NCI-H446 treated with DMSO at 0.1 percent for 48 hours (cell line): ENCODE measurements around the gene ATF6.
A peak's percentile ranks its signal among the peaks of the same experiment; 100 is the strongest.

Source experiments
- DNase-seq: peaks from one replicate; lab custom pipeline; 2025; lab: John Stamatoyannopoulos, UW

Gene ATF6

GRCh38 chr1:161999301-162000052 lies 233.4 kb downstream of the ATF6 start:
- DNase-seq, result no peak

- DNase-seq, result no peak
These were observed 233.9 kb downstream of the ATF6 start for GRCh38 chr1:162000053-162000420.

- DNase-seq, result no peak
These were observed 237.1 kb downstream of the ATF6 start for GRCh38 chr1:162003061-162003829.

- DNase-seq, result no peak
These were observed 237.7 kb downstream of the ATF6 start for GRCh38 chr1:162003830-162004215.

GRCh38 chr1:162004441-162004950 lies 238.4 kb downstream of the ATF6 start:
- DNase-seq, result no peak

- DNase-seq, result no peak
These were observed 240.0 kb downstream of the ATF6 start for GRCh38 chr1:162006081-162006480.

- DNase-seq, result no peak
These were observed 241.3 kb downstream of the ATF6 start for GRCh38 chr1:162007466-162007865.

GRCh38 chr1:162008799-162009198 lies 242.7 kb downstream of the ATF6 start:
- DNase-seq, result no peak

GRCh38 chr1:162009501-162010174 lies 243.5 kb downstream of the ATF6 start:
- peak; percentile 26 for DNase-seq

GRCh38 chr1:162010175-162010506 lies 244.0 kb downstream of the ATF6 start:
- DNase-seq, result no peak

GRCh38 chr1:162011337-162012012 lies 245.4 kb downstream of the ATF6 start:
- DNase-seq, result no peak

GRCh38 chr1:162013289-162013688 lies 247.2 kb downstream of the ATF6 start:
- DNase-seq, result no peak
